Measurements from ENCODE around the gene FIBP.
A peak's percentile ranks its signal among the peaks of the same experiment; 100 is the strongest.

The FIBP gene

DNA sequence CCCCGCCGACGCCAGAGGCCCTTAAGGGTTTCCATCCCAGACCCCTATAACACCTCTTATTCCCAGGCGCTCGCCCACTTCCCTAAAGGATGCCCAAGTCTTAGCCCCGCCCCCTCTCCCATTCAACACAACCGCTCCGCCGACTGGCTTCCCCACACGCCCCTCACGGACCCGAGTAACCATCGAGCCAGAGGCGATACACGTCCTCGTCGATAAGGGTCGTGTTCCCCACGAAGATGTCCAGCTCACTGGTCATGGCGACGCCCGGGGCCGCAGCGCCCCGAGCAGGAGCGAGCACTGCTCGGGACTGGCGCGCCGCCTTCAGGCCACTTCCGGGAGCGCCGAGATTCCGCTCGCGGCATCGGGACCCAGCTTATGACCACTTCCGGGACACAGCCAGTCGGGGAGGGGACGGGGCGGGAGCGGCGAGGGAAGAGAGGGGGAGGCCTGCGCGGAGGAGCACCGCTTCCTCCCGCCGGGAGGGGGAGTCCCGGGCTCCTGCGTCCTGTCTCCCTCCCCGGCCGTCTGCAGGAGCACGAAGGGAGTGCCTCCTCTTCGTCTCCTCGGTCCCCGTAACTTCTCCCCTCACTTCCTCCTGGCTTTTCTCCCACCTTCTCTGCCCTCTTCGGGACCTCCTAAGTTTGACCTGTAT is at the start of gene FIBP:
FIBP (minus strand) TSS at position 309 of the 652 bp plus-strand sequence; CDS start at position 256, 53 bp downstream.
- DNase-seq (ENCODE audit: low read depth), result peak; percentile 93

DNA sequence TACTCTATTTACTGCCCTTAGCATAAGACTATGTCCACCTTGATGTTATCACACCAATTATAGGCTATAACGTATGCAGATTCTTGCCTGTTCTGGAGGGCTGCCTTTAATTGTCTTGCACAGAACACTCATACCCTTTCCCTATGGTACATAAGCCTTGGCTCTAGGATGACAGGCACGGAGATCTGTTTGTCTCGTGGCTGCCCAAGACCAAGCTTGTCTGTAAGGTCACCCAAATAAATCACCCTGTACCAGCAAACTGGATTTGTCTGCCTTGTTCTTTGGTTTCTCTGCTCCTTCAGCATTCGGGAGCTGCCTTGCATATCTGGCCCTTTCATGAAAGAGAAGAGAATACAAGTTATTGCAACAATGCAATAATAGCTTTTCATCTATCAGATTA is 49.5 kb upstream of the FIBP start:
- DNase-seq (ENCODE audit: low read depth), result no peak

DNA sequence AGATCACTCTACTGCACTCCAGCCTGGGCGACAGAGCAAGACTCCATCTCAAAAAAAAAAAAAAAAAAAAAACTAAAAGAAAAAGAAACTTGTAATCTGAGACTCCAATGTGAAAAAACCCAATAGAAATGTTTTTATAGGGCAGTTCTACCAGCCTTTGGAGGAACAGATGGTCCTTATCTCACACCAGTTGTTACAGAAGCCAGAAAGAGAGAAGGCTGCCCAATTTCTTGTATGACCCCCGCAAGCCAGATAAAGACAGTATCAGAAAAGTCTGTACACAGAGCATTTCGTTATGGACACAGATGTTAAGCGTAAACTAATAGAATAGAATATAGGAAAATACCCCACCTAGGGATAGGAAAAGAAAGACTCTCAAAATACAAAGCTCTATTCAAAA is 45.7 kb upstream of the FIBP start:
- DNase-seq (ENCODE audit: low read depth), result no peak

DNA sequence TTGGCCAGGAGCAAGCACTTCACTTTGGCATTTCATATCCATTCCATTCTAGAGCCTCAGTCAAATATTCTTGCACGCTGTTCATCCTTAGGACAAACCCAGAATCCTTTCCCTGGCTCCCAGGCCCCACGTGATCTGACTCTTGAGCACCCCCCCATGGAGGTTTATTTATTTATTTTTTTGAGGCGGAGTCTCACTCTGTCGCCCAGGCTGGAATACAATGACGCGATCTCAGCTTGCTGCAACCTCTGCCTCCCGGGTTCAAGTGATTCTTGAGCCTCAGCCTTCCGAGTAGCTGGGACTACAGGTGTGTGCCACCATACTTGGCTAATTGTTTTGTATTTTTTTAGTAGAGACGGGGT is 44.3 kb upstream of the FIBP start:
- DNase-seq (ENCODE audit: low read depth), result no peak

DNA sequence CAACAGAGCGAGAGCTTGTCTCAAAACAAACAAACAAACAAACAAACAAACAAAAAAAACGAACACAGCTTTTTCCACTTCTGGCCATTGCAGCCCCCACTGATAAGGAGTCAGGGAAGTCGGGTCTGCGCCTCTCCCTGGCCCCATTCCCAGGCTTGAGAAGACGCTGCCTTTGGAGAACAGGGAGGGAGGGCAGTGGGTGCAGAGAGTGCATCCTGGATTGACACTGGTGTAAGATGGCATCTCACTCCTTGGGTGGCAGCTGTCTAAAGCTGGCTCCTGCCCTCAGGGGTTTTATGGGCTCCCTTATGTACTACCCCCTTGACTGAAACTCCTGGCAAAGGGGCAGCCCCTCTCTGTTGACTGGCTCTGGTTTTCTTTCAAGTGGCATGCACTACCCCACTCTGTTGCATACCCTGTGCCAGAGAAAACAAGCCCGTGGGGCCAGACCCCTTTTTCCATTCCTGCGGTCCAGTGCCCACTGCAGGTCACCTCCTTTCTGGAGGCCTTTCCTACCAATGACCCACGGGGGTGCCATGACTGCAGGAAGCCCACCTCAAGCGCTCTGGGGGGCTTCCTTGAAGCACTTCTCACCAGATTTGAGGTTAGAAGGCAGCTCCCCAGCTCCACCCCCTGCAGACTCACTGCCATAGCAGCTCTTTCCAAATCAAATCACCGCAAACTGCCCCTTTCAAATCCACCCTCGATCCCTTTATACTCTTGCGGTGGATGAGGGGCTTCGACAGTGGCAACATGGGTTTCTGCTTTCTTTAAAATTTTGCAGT is 43.7 kb upstream of the FIBP start:
- DNase-seq (ENCODE audit: low read depth), result no peak

DNA sequence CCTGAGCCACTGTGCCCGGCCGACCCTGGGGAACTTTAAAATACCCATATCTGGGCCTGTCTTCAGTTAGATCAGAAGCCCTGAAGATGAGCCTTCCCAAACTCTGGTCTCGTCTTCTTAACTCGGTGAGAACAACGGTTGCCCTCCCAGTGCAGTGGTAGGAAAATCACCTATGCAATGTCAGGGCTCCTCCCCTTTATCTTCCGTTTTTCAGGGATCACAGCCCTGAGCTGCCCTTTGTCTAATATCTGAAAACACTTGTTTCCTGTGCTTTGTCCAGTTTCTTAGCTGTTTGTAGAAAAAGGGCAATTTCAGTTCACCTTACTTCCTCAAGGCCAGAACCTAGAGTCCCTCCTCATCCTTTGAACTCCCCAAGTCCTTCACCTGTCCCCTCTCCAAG is 40.4 kb upstream of the FIBP start:
- DNase-seq (ENCODE audit: low read depth), result no peak

DNA sequence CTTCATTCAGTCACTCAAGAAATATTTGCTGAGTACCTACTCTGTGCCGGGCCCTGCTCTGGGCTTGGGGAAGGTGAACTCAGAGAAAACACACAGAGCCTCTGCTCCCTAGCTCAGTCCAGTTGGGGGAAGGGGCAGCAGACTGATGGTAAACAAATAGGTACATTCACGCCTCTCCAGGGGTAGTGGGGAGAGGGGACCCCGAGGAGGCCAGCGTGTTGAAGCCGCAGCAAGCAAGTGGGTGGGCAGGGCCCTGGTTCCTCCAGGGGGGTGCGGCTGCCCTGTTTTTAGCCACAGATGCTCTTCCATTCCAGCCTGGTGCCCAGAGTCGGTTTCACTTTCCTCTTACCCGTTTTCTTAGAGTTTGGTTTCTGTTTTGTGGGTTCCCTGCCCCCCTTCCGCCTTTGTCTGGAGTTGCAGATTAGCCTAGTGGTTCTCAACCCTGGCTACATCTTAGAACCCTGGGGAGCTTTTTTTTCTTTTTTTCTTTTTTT is 39.7 kb upstream of the FIBP start:
- DNase-seq (ENCODE audit: low read depth), result peak; percentile 71

DNA sequence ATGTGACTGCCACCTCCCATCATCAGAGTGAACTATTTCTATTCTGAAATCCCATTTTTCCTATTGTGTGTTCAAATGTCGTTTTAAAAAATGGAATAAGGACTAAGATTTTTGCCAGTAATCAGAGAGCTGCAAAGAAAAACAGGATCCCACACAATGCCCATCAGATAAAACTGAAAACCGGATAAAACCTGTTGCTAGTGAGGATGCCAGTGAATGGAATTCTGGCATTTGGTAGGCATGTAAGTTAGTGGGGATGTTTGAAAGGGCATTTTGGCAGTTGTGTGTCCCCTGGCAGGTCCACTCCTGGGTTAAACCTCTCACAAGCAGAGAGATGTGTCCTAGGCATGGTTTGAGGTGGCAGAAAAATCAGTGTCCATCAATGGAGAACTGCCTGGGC is 37.1 kb upstream of the FIBP start:
- no peak for DNase-seq (ENCODE audit: low read depth)

DNA sequence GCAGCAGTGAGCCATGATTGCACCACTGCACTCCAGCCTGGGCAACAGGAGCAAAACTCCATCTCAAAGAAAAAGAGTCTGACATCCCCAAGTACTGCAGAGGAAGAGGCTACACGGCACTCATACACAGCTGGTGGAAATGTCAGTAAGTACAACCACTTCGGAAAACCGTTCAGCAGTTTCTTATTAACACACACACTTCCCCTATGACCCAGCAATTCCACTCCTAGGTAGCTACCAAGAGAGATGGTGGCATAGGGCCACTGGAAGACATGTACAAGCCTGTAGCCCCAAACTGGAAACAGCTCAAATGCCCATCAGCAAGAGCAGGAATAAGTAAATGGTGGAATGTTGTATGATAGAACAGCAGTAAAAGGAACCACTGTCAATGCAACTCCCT is 34.3 kb upstream of the FIBP start:
- DNase-seq (ENCODE audit: low read depth), result no peak

DNA sequence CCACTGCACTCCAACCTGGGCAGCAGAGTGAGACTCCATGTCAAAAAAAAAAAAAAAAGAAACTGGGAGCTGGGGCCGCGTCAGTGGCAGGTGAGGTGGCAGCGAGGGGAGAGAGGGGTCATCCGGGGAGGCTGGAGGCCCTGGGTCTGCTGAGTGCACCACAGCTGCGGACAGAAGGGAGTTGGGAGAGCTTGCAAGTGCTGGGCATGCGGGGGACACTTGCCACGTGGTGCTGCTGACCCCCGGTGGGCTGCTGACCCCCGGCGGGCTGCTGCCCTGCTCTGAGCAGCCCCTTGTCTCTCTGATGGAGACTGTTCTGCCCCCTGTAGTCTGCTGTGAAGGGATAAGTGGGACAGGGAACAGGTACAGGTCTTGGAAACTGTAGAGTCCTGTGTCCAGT is 33.6 kb upstream of the FIBP start:
- no peak for DNase-seq (ENCODE audit: low read depth)

DNA sequence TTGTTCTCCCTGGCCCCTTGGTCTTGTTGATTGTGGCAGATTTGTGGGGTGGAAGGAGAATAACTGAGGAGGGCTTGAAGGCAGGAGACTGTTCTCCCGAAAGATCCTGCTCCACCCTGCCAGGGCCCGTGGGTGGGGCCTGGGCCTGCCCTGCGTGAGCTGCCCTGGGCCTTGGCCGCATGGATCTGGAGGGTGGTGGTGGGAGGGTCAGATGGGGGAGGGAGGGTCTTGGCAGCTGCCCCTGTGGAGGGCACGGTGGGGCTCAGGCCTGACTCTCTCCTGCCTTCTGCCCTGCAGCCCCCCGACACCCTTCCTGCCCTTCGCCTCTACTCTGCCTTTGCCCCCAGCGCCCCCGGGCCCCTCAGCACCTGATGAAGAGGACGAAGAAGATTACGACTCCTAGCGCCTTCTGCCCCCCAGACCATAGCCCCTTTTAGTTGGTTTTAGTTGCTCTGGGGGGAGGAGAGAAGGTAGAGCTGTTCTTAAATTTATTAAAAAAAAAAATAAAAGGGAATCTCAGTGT is 32.8 kb upstream of the FIBP start:
- no peak for DNase-seq (ENCODE audit: low read depth)

DNA sequence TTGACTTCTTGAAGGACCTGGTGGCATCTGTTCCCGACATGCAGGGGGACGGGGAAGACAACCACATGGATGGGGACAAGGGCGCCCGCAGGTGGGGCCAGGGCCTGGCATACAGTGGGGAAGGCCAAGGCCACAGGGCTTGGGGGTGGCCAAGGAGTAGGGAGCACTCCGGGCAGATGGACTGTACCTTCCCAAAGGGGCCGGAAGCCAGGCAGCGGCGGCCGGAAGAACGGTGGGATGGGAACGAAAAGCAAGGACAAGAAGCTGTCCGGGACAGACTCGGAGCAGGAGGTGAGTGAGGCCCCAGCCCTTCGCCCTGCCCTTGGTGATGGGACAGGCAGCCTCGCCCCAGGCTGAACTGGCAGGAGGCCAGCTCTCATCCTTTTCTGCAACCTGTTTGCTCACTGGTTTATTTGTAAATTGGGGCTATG is 32.1 kb upstream of the FIBP start:
- DNase-seq (ENCODE audit: low read depth), result no peak

DNA sequence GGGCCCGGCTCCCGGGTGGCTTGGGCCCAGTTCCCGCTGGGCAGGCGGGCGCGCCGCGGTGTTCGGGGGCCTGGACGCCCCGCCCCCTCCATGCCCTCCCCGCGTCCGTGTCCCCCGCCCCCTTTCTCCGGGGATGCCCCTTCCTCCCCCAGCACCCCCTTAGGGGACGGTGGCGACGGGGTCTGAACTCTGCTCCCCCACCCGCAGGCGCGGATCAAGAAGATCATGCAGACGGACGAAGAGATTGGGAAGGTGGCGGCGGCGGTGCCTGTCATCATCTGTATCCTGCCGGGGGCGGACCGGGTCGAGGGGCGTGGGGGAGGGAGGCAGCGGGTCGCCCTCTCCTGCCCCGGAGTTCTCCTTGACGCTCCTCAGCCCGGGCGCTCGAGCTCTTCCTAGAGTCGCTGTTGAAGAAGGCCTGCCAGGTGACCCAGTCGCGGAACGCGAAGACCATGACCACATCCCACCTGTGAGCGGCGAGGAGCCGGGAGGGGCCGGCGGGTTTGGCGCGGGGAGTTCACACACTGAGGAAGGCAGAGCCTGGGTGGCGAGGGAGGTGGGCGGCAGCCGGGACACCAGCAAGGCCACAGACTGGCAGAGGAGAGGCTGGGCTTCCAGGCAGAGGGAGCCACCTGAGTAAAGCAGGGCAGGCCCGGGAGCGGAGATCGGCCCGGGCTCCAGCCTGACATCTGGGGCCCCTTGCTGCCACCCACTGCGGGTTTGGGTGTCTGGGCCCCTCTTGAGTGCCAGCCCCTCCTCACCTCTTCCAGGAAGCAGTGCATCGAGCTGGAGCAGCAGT is 31.5 kb upstream of the FIBP start:
- DNase-seq (ENCODE audit: low read depth), result peak; percentile 44

DNA sequence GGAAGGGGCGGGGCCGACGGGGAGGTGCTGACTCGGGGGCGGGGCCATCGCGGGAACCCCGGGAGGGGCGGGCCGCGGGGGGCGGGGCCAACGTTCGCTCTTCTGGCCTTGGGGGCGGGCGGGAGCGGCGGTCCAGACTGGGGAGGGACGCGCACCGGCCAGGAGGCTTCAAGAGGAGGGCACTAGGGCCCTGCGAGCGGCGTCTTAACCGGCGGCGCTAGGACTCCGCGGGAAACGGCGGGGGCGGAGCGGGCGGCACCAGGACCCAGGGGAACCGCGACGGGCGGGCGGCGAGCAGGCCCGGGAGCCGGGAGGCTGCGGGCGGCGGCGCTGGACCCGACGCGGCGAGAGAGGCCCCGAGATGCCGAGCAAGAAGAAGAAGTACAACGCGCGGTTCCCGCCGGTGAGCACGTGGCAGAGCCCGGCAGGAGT is 30.9 kb upstream of the FIBP start, which contains the start of gene DRAP1:
DRAP1 (plus strand) TSS at position 286 of the 432 bp plus-strand sequence; CDS start at position 362, 76 bp downstream.
- DNase-seq (ENCODE audit: low read depth), result peak; percentile 99

DNA sequence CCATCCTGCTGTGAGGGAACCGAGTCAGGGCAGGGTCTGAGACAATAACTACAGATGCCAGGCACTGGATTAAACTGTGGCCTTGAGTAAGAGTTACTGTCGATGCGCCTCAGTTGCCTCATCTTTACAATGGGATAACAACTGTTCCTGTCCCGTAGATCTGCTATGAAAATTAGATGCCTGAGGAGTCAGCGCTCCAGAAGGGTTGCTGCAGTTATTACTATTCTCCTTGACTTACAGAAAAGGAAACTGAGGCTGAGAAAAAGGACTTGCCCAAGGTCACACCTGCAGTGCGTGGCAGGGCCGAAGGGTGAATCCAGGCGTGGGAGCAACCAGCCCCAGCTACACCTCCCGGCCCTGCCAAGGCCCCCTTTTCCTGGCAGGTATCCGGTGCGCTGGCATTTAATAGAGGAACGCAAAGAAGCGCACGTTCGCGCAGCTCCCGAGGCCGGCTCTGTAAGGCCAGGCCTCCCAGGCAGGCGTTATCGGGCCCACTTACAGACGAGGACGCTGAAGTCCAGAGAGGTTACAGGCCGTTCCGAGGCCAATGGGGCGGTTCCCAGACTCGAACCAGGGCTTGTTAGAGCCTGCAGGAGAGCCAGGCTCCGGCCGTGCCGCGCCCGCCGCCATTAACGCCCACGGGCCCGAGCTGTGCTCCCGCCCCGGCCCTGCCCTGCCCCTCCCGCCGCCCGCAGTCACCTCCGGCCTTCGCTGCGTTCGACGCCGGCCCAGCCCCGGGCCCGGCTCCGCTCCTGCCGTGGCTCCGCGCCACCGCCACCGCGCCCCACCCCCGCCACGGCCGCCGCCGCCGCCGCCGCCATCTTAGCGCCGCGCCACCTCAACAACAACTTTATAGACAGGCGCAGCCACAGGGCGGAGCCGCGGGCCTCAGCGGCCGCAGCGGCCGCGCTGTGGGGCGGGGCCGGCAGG is 30.2 kb upstream of the FIBP start, which contains the start of gene C11orf68:
C11orf68 (minus strand) TSS at position 852 of the 930 bp plus-strand sequence; CDS start at position 821, 31 bp downstream.
- DNase-seq (ENCODE audit: low read depth), result no peak

DNA sequence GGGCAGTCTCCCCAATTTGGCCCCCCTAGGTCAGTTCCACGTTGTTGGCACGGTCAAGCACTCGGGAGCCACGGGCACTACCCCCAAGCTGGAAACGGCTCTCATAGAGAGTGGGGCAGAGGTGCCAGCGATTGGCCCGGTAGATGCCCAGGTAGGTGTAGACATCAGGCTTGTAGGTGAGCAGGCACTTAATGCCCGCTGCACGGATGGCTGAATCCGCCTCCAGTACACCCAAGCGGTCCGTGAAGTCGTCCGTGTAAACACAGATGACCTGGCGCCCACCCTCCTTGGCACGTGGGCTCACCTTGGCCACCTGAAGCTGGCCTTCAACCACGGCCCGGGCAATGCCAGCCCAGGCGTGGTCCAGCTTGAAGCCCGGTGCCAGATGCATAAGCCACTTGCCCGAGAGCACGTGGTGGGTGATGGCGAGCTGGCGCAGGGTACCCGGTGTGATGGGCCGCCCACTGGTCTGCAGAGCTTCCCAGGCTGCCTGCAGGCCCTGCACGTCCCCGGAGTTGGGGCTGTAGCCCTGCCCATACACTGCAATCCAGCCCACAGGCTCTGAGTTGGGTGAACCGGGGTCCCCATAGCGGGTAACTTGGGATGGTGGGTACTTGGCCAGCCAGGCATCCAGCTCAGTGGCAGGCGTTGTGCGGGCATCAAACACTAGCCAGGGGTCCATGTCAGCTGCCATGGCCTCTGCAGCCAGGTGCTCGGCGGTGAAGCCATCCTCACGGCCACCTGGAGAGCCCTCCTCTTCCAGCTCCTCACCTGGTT is 29.4 kb upstream of the FIBP start:
- DNase-seq (ENCODE audit: low read depth), result no peak

DNA sequence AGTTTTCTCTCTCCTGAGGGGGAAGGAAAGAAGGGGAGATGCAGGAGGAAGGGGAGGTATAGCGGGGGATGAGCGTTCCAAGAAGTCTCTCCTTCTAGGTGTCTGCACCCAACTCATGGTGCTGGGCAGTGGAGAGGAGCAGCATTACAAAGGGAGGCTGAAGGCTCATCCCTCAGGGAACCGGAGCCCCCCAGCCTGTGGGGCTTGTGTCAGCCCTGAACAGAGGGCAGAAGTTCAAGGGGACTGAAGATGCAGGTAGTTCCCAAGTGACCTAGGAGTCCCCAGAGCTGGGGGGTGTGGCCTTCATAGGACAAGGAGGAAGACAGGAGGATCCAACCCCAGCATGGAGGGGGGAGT is 28.8 kb upstream of the FIBP start:
- no peak for DNase-seq (ENCODE audit: low read depth)

DNA sequence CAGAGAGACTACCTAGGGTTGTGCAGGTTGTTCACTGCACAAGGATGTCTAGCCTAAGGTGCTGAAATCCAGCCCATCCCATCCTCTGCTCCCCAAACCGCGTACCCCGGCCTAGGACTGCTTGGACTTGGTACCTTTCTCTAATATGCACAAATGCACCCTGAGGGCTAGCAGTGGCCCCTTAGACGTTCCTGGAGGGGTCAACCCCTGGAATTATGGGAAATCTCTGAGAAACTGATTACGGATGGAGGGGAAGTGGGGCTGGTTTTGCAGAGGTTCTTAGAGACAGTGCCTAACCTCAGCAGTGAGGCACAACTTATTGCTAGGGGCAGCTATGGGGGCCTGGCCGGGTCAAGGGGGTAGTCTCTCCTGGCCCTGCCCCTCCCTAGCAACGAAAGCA is 28.1 kb upstream of the FIBP start:
- no peak for DNase-seq (ENCODE audit: low read depth)

DNA sequence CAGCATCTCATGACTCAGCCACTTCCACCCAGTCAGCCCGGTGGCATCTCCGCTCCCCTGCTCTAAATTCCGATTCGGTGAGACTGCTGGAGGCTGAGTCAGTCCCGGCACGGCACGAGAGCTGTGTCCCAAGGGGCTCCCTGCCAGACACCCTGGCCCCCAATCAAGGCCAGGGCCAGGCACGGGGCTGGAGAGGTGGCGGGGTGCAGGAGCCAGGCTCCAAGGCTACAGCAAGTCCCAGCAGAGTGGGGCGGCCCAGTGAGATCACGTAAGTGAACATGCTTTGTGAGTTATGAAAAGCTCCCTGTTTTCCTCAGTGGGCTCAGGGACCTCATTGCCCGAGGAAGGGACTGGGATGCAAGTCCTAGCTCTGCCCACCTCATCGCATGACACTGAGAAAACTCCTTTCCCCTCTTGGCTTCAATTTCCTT is 27.6 kb upstream of the FIBP start:
- no peak for DNase-seq (ENCODE audit: low read depth)

DNA sequence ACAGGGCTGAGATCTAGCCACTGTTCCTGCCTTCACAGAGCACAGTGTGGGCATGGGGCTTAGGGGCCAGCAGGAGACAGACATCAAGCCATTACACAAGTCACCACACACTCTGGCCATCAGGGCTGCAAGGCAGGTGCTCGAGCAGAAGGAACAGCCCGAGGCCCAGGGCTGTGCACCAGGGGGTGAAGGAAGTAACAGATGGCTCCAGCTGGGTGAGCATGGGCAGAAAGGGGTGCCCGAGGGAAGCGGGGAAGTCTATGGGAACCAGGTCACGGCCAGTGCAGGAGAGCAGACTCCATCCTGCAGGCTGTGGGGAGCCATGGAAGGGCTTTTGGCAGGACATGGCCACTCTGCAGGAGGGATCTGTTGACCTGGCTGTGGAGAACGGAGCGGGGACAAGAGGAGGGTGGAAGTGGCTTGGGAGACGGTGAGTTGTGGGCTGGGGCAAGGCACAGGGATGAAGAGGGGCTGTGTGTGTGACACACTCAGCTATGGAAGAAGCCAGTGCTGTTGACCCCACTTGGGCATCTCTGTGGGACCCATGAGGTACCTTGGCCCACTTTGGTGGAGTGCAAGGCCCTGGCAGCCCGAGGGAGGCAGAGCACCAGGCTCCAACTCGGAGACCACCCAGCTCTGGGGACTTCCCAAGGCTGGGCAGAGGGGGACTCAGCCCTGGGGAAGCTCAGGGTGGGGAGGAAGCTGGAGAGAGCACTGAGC is 27.0 kb upstream of the FIBP start:
- DNase-seq (ENCODE audit: low read depth), result no peak
